ENCODE results near the gene FAM13B.

DNA sequence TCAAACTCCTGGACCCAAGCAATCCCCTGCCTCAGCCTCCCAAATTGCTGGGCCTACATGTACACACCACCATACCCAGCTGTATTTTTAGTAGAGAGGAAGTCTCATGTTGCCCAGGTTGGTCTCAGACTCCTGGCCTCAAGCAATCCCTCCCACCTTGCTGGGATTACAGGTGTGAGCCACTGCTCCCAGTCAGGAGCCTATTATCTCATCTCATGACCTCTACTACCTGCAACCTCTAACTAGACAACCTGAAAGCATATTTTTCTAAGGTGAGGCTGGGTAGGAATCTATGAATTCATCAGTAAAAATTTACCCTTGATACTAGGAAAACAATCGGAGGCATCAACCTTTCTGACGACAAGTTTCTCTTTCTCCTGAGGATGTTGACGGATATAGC, 10.0 kb downstream of the FAM13B start:
- TF ChIP-seq, protein P1, sequence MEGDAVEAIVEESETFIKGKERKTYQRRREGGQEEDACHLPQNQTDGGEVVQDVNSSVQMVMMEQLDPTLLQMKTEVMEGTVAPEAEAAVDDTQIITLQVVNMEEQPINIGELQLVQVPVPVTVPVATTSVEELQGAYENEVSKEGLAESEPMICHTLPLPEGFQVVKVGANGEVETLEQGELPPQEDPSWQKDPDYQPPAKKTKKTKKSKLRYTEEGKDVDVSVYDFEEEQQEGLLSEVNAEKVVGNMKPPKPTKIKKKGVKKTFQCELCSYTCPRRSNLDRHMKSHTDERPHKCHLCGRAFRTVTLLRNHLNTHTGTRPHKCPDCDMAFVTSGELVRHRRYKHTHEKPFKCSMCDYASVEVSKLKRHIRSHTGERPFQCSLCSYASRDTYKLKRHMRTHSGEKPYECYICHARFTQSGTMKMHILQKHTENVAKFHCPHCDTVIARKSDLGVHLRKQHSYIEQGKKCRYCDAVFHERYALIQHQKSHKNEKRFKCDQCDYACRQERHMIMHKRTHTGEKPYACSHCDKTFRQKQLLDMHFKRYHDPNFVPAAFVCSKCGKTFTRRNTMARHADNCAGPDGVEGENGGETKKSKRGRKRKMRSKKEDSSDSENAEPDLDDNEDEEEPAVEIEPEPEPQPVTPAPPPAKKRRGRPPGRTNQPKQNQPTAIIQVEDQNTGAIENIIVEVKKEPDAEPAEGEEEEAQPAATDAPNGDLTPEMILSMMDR (IDR thresholded peaks at IDR 0.05) = no peak
- TF ChIP-seq, protein P2, sequence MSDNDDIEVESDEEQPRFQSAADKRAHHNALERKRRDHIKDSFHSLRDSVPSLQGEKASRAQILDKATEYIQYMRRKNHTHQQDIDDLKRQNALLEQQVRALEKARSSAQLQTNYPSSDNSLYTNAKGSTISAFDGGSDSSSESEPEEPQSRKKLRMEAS (IDR thresholded peaks at IDR 0.05; ENCODE audit: low read depth) = no peak
- TF ChIP-seq EZH2phosphoT487 (IDR thresholded peaks at IDR 0.05; ENCODE audit: borderline replicate concordance, low read depth) (no peak), SMC3 (IDR thresholded peaks at IDR 0.05; ENCODE audit: low read depth, low read length) (no peak)
- TF ChIP-seq, protein P3, sequence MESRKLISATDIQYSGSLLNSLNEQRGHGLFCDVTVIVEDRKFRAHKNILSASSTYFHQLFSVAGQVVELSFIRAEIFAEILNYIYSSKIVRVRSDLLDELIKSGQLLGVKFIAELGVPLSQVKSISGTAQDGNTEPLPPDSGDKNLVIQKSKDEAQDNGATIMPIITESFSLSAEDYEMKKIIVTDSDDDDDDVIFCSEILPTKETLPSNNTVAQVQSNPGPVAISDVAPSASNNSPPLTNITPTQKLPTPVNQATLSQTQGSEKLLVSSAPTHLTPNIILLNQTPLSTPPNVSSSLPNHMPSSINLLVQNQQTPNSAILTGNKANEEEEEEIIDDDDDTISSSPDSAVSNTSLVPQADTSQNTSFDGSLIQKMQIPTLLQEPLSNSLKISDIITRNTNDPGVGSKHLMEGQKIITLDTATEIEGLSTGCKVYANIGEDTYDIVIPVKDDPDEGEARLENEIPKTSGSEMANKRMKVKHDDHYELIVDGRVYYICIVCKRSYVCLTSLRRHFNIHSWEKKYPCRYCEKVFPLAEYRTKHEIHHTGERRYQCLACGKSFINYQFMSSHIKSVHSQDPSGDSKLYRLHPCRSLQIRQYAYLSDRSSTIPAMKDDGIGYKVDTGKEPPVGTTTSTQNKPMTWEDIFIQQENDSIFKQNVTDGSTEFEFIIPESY (IDR thresholded peaks at IDR 0.05; ENCODE audit: borderline replicate concordance, low read depth) = no peak

Data from SK-N-SH (cell line).